ENCODE measurements around the gene KPNA3.

Gene KPNA3

DNA sequence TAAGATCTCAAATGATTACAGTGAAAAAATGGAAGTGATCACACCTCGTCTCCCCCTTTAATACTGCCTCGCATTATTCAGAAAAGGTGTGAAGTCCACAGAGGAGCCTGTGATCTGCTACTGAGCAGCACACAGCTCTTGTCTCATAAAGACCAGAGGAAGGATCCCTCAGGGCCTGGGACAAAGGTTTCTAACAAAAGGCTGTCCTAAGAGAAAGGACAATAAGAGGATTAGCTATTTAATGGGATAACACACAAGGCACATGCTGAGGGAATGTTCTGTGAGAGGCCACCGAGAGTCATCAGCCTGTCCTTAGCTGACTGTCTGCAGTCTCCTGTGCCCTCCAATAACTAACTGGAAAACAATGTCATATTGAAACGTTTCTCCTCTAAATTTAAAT lies 127.9 kb downstream of the KPNA3 start:
- Histone ChIP-seq H3K4me1 (ENCODE audit: low read length) (no peaks in the 10 kb centered on the region), H3K27ac (ENCODE audit: low read length) (no peak overlapping the region), H3K9me3 (replicated peaks; ENCODE audit: insufficient read depth, low read length) (no peaks in the 10 kb centered on the region), H3K9ac (ENCODE audit: low read length) (no peak overlapping the region), H3K4me2 (ENCODE audit: low read depth, low read length) (no peak overlapping the region), H2AFZ (ENCODE audit: low read length) (no peak overlapping the region), H3K27me3 (replicated peaks; ENCODE audit: insufficient read depth, low read length) (no peaks in the 10 kb centered on the region), H3K9me2 (replicated peaks; ENCODE audit: insufficient read depth, low read length) (no peaks in the 10 kb centered on the region), H3K36me3 (replicated peaks; ENCODE audit: insufficient read depth, low read length) (no peaks in the 10 kb centered on the region), H4K20me1 (ENCODE audit: insufficient read depth, low read length) (no peaks in the 10 kb centered on the region), H3K4me3 (ENCODE audit: low read length) (no peak overlapping the region), H3F3A (ENCODE audit: insufficient read depth, low read length) (no peaks in the 10 kb centered on the region), H3K79me2 (ENCODE audit: low read length) (no peaks in the 10 kb centered on the region)
- DNase-seq, result no peak
- no peak for TF ChIP-seq EZH2phosphoT487 (IDR thresholded peaks at IDR 0.05; ENCODE audit: low read length)

DNA sequence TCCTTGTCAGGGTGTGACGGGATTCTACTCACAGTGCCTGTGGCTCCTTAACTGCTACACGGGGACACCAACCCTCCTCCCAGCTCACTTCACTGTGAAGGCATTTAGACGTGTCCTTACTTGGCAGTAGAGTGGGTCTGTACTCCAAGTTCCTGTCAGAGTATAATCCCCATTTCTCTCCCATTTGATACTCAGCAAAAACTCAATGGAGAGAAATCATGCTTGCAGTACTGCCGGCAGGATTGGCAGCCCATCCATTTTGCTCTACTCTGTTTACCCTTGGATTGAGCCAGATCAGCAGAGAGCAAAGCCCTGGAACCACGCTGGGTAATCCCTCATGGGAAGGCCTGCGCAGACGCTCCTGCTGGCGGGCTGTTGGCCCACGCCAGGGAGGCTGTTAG lies 135.2 kb downstream of the KPNA3 start:
- Histone ChIP-seq H3K4me1 (ENCODE audit: low read length) (no peaks in the 10 kb centered on the region), H3F3A (ENCODE audit: insufficient read depth, low read length) (no peaks in the 10 kb centered on the region), H2AFZ (ENCODE audit: low read length) (no peak overlapping the region), H3K4me3 (ENCODE audit: low read length) (no peak overlapping the region), H3K27ac (ENCODE audit: low read length) (no peak overlapping the region), H3K9me2 (replicated peaks; ENCODE audit: insufficient read depth, low read length) (no peaks in the 10 kb centered on the region), H3K79me2 (ENCODE audit: low read length) (no peaks in the 10 kb centered on the region), H3K4me2 (ENCODE audit: low read depth, low read length) (no peak overlapping the region), H3K9ac (ENCODE audit: low read length) (no peak overlapping the region), H3K9me3 (replicated peaks; ENCODE audit: insufficient read depth, low read length) (no peaks in the 10 kb centered on the region), H4K20me1 (ENCODE audit: insufficient read depth, low read length) (no peaks in the 10 kb centered on the region), H3K36me3 (replicated peaks; ENCODE audit: insufficient read depth, low read length) (no peaks in the 10 kb centered on the region), H3K27me3 (replicated peaks; ENCODE audit: insufficient read depth, low read length) (no peaks in the 10 kb centered on the region)
- TF ChIP-seq EZH2phosphoT487 (IDR thresholded peaks at IDR 0.05; ENCODE audit: low read length), result no peak
- TF ChIP-seq, protein P1, sequence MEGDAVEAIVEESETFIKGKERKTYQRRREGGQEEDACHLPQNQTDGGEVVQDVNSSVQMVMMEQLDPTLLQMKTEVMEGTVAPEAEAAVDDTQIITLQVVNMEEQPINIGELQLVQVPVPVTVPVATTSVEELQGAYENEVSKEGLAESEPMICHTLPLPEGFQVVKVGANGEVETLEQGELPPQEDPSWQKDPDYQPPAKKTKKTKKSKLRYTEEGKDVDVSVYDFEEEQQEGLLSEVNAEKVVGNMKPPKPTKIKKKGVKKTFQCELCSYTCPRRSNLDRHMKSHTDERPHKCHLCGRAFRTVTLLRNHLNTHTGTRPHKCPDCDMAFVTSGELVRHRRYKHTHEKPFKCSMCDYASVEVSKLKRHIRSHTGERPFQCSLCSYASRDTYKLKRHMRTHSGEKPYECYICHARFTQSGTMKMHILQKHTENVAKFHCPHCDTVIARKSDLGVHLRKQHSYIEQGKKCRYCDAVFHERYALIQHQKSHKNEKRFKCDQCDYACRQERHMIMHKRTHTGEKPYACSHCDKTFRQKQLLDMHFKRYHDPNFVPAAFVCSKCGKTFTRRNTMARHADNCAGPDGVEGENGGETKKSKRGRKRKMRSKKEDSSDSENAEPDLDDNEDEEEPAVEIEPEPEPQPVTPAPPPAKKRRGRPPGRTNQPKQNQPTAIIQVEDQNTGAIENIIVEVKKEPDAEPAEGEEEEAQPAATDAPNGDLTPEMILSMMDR (IDR thresholded peaks at IDR 0.05; ENCODE audit: low read length), result no peak
- TF ChIP-seq EZH2 (optimal IDR thresholded peaks at IDR 0.05; ENCODE audit: low read depth, low read length), result no peak
- DNase-seq, result no peak

DNA sequence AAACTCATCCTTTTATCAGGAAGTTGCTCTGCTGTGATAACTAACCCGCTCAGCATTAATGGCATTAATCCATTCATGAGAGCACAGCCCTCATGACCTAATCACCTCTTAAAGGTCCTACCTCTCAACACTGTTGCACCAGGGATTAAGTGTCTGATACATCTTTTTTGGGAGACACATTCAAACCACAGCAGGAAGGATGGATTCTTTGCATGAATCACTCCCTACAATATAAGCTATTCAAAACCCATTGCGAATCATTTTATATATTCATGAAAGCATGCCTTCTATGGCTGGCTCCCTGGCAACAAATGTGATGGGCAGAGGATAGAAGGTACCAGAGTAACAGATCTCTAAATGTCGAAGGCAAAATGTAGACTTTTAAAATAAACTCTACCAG lies 136.6 kb downstream of the KPNA3 start:
- Histone ChIP-seq H3K4me2 (ENCODE audit: low read depth, low read length) (no peak overlapping the region), H3K27ac (ENCODE audit: low read length) (no peak overlapping the region), H3K9me3 (replicated peaks; ENCODE audit: insufficient read depth, low read length) (no peaks in the 10 kb centered on the region), H3K9me2 (replicated peaks; ENCODE audit: insufficient read depth, low read length) (no peaks in the 10 kb centered on the region), H3K4me1 (ENCODE audit: low read length) (no peaks in the 10 kb centered on the region), H3K9ac (ENCODE audit: low read length) (no peak overlapping the region), H3K36me3 (replicated peaks; ENCODE audit: insufficient read depth, low read length) (no peaks in the 10 kb centered on the region), H2AFZ (ENCODE audit: low read length) (no peak overlapping the region), H4K20me1 (ENCODE audit: insufficient read depth, low read length) (no peaks in the 10 kb centered on the region), H3F3A (ENCODE audit: insufficient read depth, low read length) (no peaks in the 10 kb centered on the region), H3K79me2 (ENCODE audit: low read length) (no peaks in the 10 kb centered on the region), H3K4me3 (ENCODE audit: low read length) (no peak overlapping the region), H3K27me3 (replicated peaks; ENCODE audit: insufficient read depth, low read length) (no peaks in the 10 kb centered on the region)
- TF ChIP-seq EZH2 (optimal IDR thresholded peaks at IDR 0.05; ENCODE audit: low read depth, low read length) (no peak), EZH2phosphoT487 (IDR thresholded peaks at IDR 0.05; ENCODE audit: low read length) (no peak)
- TF ChIP-seq, protein P1 (IDR thresholded peaks at IDR 0.05; ENCODE audit: low read length), result no peak
- no peak for DNase-seq

DNA sequence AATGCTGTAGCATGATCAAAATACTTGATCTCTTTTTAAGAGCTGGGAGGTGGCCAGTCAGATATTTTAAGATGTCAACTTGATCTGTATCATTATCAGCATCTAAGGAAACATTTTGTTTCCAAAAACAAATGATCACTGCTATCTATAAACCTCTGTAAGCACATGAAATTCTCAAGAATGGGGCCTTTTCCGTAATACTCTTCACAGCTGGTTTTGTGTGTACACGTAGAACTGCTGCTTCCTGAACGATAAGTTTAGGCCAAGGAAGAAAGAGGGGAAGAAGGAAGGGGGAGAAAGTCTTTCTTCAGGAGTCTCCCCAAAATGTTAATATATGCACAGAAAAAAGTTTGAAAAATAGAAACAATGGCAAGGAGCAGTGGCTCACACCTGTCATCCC lies 138.5 kb downstream of the KPNA3 start:
- DNase-seq, result no peak
- Histone ChIP-seq H3K9me3 (replicated peaks; ENCODE audit: insufficient read depth, low read length) (no peaks in the 10 kb centered on the region), H2AFZ (ENCODE audit: low read length) (no peak overlapping the region), H3K4me3 (ENCODE audit: low read length) (no peak overlapping the region), H3K4me1 (ENCODE audit: low read length) (no peaks in the 10 kb centered on the region), H3K27me3 (replicated peaks; ENCODE audit: insufficient read depth, low read length) (no peaks in the 10 kb centered on the region), H3K27ac (ENCODE audit: low read length) (no peak overlapping the region), H3K9ac (ENCODE audit: low read length) (no peak overlapping the region), H3K36me3 (replicated peaks; ENCODE audit: insufficient read depth, low read length) (no peaks in the 10 kb centered on the region), H4K20me1 (ENCODE audit: insufficient read depth, low read length) (no peaks in the 10 kb centered on the region), H3K9me2 (replicated peaks; ENCODE audit: insufficient read depth, low read length) (no peaks in the 10 kb centered on the region), H3K79me2 (ENCODE audit: low read length) (no peaks in the 10 kb centered on the region), H3F3A (ENCODE audit: insufficient read depth, low read length) (no peaks in the 10 kb centered on the region), H3K4me2 (ENCODE audit: low read depth, low read length) (no peak overlapping the region)
- TF ChIP-seq EZH2 (optimal IDR thresholded peaks at IDR 0.05; ENCODE audit: low read depth, low read length) (no peak), EZH2phosphoT487 (IDR thresholded peaks at IDR 0.05; ENCODE audit: low read length) (no peak)
- TF ChIP-seq, protein P1 (IDR thresholded peaks at IDR 0.05; ENCODE audit: low read length), result no peak
